Measurements from ENCODE around the gene EMILIN3.
"Not testable (repeated sequence)": the region's sequence is repeated elsewhere in the genome, so short reads cannot be mapped to it uniquely, and the experiment has no call there.

EMILIN3 gene

DNA sequence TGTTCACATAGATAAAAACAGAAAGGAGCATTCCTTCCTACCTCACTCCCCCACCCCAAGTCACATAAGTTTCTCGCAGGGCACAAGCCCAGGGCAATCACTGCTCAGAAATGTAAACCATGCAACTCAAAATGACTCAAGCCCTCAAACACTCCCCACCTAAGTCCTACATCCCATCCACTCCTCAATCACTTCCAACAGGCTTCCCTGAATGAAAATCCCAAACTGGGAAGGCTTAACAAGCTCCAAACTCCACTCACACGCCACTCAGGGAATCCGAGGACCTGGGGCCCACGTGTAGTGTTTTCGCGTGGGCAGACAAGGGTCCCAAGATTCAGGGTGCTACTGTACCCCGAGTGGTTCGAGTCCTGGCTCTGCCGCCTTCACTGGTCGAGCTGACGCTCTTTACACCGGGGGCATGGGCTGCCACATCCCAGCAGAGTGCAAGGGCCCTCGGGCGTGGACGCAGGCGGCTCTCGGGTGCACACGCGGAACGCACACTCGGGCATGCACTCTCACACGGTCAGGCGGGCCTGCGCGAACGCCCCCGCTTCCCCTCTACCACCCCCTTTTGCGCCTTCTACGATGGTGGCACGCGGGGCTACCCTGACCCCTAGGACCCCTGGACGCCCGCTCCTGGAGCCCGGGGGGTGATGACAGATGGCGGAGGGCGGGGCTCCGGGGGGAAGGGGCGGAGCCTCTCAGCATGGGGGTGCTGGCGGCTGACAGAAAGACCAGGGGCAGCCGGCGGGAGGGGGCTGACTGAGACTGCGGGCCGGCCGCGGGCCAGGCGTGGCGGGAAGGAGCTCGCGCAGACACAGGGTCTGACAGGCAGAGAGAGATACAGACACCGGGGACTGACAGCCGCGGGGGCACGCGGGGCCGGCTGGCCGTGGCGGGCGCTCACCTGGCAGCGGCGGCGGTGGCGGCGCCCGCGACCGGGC, 49.7 kb downstream of the EMILIN3 start:
- no peak for DNase-seq

DNA sequence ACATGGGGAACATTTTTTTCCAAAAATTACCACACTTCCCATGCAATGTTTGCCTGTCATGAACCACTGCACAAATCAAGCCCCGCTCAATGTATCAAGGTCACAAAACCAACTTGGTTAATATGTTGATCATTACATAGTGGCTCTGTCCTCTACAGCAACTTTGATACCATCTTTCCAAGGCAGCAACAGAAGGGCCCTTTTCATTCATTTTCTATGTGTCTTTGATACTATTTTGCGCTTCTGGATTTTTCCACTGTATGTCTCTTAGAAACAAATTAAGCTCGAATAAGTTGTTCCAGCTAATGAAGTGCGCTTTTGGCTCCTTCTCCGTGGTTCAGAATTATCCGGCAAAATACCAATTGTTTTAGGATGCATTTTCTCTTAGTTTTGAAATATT, 50.6 kb downstream of the EMILIN3 start:
- DNase-seq, result no peak

DNA sequence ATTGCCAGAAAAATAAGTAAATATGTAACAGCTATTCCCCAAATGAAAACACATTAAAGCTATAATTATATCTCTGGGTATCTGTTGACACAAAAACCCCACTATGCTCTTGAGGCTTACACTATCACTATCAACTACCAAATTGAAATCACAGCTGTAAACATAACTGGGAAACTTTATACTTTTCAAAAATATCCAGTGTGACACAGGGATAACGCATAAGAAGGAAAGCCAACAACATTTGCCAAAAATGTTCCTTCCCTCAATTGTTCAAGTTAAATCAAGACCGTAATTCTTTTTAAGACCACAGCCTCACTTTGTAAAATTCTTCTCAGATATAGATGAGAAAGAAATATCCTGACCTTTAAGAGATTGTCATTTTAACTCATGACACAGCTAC, 52.2 kb downstream of the EMILIN3 start:
- DNase-seq, result no peak

DNA sequence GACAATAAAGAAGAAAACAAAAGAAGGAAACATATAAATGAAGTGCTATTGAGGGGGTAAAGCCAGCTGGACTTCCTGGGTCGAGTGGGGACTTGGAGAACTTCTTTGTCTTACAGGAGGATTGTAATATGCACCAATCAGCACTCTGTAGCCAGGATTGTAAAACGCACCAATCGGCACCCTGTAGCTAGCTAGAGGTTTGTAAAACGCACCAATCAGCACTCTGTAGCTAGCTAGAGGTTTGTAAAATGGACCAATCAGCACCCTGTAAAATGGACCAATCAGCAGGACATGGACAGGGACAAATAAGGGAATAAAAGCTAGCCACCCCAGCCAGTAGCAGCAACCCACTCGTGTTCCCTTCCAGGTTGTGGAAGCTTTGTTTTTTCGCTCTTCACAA, 54.6 kb downstream of the EMILIN3 start:
- not testable (repeated sequence) for DNase-seq
